Muscle of leg (tissue), 11 donors: Measurements from ENCODE around the gene SLC24A3. TPM values are rescaled to one million over a fixed set of nuclear protein-coding genes. Genes with fewer than 3 reads are reported as not detected.
A peak's percentile ranks its signal among the peaks of the same experiment; 100 is the strongest.

Experiments
- DNase-seq: peaks from one replicate; pipeline ENCODE4 v3.0.0; 2013
- H3K27ac ChIP-seq: one replicate; pipeline ENCODE4 v1.5.1; 2013; ENCODE audit warnings: mild to moderate bottlenecking, low read length, control low read depth
- H3K27me3 ChIP-seq: one replicate; pipeline ENCODE4 v1.6.1; 2013; ENCODE audit warnings: low read length; ENCODE audit not compliant: control insufficient read depth, insufficient read depth
- H3K36me3 ChIP-seq: one replicate; pipeline ENCODE4 v1.6.1; 2013; ENCODE audit warnings: low read length; ENCODE audit not compliant: control insufficient read depth, insufficient read depth
- H3K4me1 ChIP-seq: one replicate; pipeline ENCODE4 v1.6.1; 2013; ENCODE audit warnings: low read length; ENCODE audit not compliant: control insufficient read depth, insufficient read depth
- H3K4me3 ChIP-seq: one replicate; pipeline ENCODE4 v1.5.1; 2013; ENCODE audit warnings: low read length, control low read depth
- H3K9me3 ChIP-seq: replicated peaks from 2 replicates; pipeline ENCODE4 v1.6.1; 2013; ENCODE audit warnings: low read depth, low read length; ENCODE audit not compliant: control insufficient read depth
- WGBS: methylation state at CpG from one replicate; pipeline ENCODE4 v1.1.5; 2013; ENCODE audit warnings: missing lambda C conversion rate; ENCODE audit not compliant: insufficient coverage; 5-methylcytosine and 5-hydroxymethylcytosine counted together
- polyA plus RNA-seq, 8 donors: library from polyadenylated mRNA; unstranded; fragments of 120-200 nt; gene quantifications; one replicate each; pipeline versions ENCODE4 v1.2.1 to v1.2.3, GENCODE V29; 2013; ENCODE audit warnings: inconsistent platforms in 1 of 8, low replicate concordance in 1 of 8; ENCODE audit not compliant: insufficient read length in 8 of 8, insufficient read depth in 1 of 8
- total RNA-seq: library from RNA; stranded (reverse); fragments of 120-200 nt; gene quantifications from one replicate; pipeline ENCODE4 v1.2.4, GENCODE V29; 2013

Gene SLC24A3
- total and polyA plus RNA-seq, 9 donors: 5.9 to 21.6 (median 17.0) TPM

DNA sequence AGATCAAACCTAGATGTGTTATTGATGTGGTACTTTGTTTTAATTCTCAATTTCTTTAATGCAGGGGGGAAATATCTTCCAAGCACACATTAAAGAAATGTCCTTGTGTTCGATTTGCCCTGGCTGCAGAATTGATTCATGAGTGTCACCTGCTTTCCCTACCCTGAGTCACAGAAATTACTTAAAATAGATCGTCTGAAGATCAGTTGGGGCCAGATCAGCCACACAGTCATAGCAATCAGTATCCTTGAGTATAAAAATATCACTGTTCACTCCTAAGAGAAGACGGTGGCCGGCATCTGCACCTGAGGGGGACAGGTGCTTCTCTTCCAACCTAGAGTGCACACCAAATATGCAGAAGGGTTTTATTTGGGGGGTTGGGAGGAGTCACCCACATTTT lies 430.4 kb downstream of the SLC24A3 start:
- Histone ChIP-seq H3K4me3 (no peak overlapping the region), H3K27me3 (no peaks in the 10 kb centered on the region), H3K36me3 (no peaks in the 10 kb centered on the region), H3K4me1 (peaks cover 17% of the 10 kb centered on the region), H3K9me3 (no peaks in the 10 kb centered on the region), H3K27ac (no peak overlapping the region)
- peak; percentile 28 for DNase-seq
- 57% methylated on average over 1 of the region's 4 CpGs for WGBS

GRCh38 chr20:19644085-19644484 lies 431.6 kb downstream of the SLC24A3 start:
- Histone ChIP-seq H3K27ac (no peak overlapping the region), H3K36me3 (no peaks in the 10 kb centered on the region), H3K27me3 (no peaks in the 10 kb centered on the region), H3K4me3 (no peak overlapping the region), H3K4me1 (peaks cover 17% of the 10 kb centered on the region), H3K9me3 (no peaks in the 10 kb centered on the region)
- 55% methylated on average over 4 of the region's 9 CpGs for WGBS
- DNase-seq: no peak

DNA sequence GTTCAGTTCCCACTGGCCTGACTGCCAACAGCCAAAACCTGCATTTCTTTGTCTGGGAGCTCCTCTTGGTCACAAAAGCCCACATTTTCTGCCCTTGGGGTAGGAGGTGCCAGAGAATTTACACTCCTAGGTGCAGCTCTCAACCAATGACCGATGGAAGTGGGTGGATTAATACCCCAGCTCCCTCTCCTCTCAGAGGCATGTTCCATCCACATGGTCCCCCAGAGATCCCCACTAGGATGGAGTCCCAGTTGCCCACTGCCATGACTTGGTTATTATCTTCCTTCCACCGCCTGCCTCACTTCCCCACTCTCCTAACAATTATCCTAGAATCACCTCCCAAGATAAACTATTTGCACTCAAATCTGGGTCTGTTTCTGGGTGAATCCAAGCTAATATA lies 434.5 kb downstream of the SLC24A3 start:
- WGBS: 100% methylated on average over 1 of the region's 2 CpGs

GRCh38 chr20:19648024-19648423 lies 435.6 kb downstream of the SLC24A3 start:
- no CpG with 5 or more reads among the region's 2 CpGs for WGBS
- H3K4me3 ChIP-seq: no peak overlapping the region
- no peak for DNase-seq

More for the DNA sequence above, 434.5 kb downstream of the SLC24A3 start:
- no peak overlapping the region for H3K4me3 ChIP-seq
- H3K9me3 ChIP-seq: peaks cover 10% of the 10 kb centered on the region
- H3K27me3 ChIP-seq: no peaks in the 10 kb centered on the region
- no peak overlapping the region for H3K27ac ChIP-seq
- DNase-seq: no peak
- H3K36me3 ChIP-seq: no peaks in the 10 kb centered on the region
- peaks cover 10% of the 10 kb centered on the region for H3K4me1 ChIP-seq

GRCh38 chr20:19649041-19649440 lies 436.6 kb downstream of the SLC24A3 start:
- H3K27me3 ChIP-seq: no peaks in the 10 kb centered on the region
- no peak for DNase-seq
- H3K9me3 ChIP-seq: peaks cover 10% of the 10 kb centered on the region
- H3K4me3 ChIP-seq: no peak overlapping the region
- 72% methylated on average over 2 of the region's 3 CpGs for WGBS
- peaks cover 19% of the 10 kb centered on the region for H3K4me1 ChIP-seq
- no peaks in the 10 kb centered on the region for H3K36me3 ChIP-seq
- no peak overlapping the region for H3K27ac ChIP-seq

More at GRCh38 chr20:19648024-19648423, 435.6 kb downstream of the SLC24A3 start:
- Histone ChIP-seq H3K9me3 (peaks cover 10% of the 10 kb centered on the region), H3K27me3 (no peaks in the 10 kb centered on the region), H3K4me1 (peaks cover 11% of the 10 kb centered on the region), H3K36me3 (no peaks in the 10 kb centered on the region), H3K27ac (no peak overlapping the region)

- Histone ChIP-seq H3K4me3 (no peak overlapping the region), H3K36me3 (no peaks in the 10 kb centered on the region), H3K27ac (no peak overlapping the region), H3K9me3 (peaks cover 10% of the 10 kb centered on the region), H3K4me1 (peaks cover 30% of the 10 kb centered on the region), H3K27me3 (no peaks in the 10 kb centered on the region)
- WGBS: 40% methylated on average over 3 of the region's 5 CpGs
- DNase-seq: no peak
Measured at GRCh38 chr20:19652591-19653026, 440.2 kb downstream of the SLC24A3 start.

DNA sequence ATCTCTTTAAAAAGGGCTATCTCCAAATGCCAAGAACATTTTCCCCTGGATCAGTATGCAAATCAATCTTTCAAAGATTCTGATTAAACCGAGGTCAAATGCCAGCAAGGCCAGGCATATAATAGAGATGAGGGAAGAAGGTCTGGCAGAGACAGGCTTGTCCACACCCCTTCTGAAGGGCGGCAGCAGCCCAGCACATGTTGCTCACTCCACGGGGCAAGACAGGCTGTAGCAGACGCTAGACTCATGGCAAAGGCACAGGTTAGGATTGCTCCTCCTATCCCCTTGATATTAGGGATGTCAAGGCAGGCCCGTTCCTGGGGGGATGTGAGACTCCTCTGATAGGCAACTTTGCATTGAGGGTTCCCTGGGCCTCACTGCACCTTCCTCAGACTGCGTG lies 440.9 kb downstream of the SLC24A3 start:
- Histone ChIP-seq H3K36me3 (no peaks in the 10 kb centered on the region), H3K27me3 (no peaks in the 10 kb centered on the region), H3K9me3 (peaks cover 10% of the 10 kb centered on the region), H3K27ac (no peak overlapping the region), H3K4me3 (no peak overlapping the region), H3K4me1 (peaks cover 30% of the 10 kb centered on the region)
- 47% methylated on average over 3 of the region's 6 CpGs for WGBS
- DNase-seq: peak; percentile 15

DNA sequence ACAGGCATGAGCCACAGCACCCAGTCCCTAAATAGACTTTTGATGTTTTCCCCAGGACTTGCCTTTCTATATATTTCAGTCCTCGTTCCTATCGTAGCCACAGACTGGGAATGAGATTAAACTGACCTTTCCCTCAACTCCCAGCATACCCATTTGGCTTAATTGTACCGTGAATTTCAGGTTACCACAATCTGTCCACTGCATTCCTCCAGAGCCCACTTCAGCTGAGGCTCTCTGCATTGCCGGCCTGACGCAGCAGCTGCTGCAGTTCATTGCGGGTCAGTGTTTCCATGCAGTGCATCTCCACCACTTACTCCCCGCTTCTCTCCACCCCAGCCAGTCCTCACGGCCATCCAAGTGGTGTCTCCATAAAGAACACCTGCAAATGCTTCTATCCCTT lies 442.5 kb downstream of the SLC24A3 start:
- DNase-seq: peak; percentile 67
- H3K9me3 ChIP-seq: peaks cover 7% of the 10 kb centered on the region
- no peak overlapping the region for H3K27ac ChIP-seq
- peaks cover 30% of the 10 kb centered on the region for H3K4me1 ChIP-seq
- no peak overlapping the region for H3K4me3 ChIP-seq
- WGBS: 24% methylated on average over 7 of the region's 8 CpGs
- no peaks in the 10 kb centered on the region for H3K36me3 ChIP-seq
- H3K27me3 ChIP-seq: no peaks in the 10 kb centered on the region

GRCh38 chr20:19658137-19658536 lies 445.7 kb downstream of the SLC24A3 start:
- Histone ChIP-seq H3K9me3 (no peaks in the 10 kb centered on the region), H3K27ac (no peak overlapping the region), H3K4me3 (no peak overlapping the region), H3K36me3 (no peaks in the 10 kb centered on the region), H3K27me3 (peaks cover 2% of the 10 kb centered on the region), H3K4me1 (peaks cover 43% of the 10 kb centered on the region)
- DNase-seq: peak; percentile 11
- 88% methylated on average over 10 of the region's 15 CpGs for WGBS

- Histone ChIP-seq H3K27me3 (peaks cover 2% of the 10 kb centered on the region), H3K27ac (no peak overlapping the region), H3K36me3 (no peaks in the 10 kb centered on the region), H3K9me3 (no peaks in the 10 kb centered on the region), H3K4me3 (no peak overlapping the region), H3K4me1 (peaks cover 30% of the 10 kb centered on the region)
- 79% methylated on average over 3 of the region's 7 CpGs for WGBS
- no peak for DNase-seq
Measured at GRCh38 chr20:19659448-19659847, 447.0 kb downstream of the SLC24A3 start.

DNA sequence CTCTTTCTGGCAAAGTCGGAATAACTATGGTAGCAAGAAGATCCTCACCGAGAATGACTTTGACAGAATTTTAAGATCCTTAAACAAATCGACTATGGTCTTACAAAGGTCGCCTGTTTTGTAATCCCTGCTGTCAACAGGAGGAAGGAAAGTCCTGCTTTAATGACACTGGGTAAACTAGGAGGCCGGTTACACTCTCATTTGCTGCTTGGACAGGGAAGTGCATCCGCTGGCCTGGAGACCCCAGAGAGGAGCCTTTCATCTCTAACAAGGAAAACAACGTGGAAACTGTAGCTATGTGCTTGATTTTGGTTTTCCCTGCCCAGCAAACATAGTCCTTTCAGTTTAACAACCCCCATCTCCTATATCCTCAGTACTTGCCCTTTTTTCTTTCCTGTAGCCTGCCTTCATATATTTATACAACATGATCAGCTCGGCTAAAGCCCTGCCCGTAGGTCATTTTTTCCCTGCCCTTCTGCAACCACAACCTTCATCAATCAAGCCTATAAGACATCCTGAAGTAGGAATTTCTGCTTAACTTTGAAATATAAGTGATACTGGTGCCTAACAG lies 448.5 kb downstream of the SLC24A3 start:
- DNase-seq: no peak
- H3K9me3 ChIP-seq: no peaks in the 10 kb centered on the region
- WGBS: 45% methylated on average over 5 of the region's 9 CpGs
- H3K4me1 ChIP-seq: peaks cover 18% of the 10 kb centered on the region
- no peaks in the 10 kb centered on the region for H3K36me3 ChIP-seq
- no peak overlapping the region for H3K4me3 ChIP-seq
- H3K27ac ChIP-seq: no peak overlapping the region
- peaks cover 2% of the 10 kb centered on the region for H3K27me3 ChIP-seq
